Aorta (tissue), 5 donors: ENCODE measurements around the gene PACS2. TPM values are rescaled to one million over a fixed set of nuclear protein-coding genes. Genes with fewer than 3 reads are reported as not detected.
"Not testable (repeated sequence)": the region's sequence is repeated elsewhere in the genome, so short reads cannot be mapped to it uniquely, and the experiment has no call there.

Experiments used
- ATAC-seq: fragments of 200-7000 bp; cut with Tn5 transposase; one replicate; pipeline ENCODE4 v1.9.1; 2022; ENCODE audit warnings: moderate library complexity; ENCODE audit not compliant: low FRiP score
- DNase-seq, 2 donors: peaks; one replicate each; pipeline ENCODE4 v3.0.0-alpha.2; 2020
- H3K27ac ChIP-seq, 2 donors: one replicate each; pipeline ENCODE4 v1.5.1; 2013; ENCODE audit warnings: low read length in 2 of 2, mild to moderate bottlenecking in 2 of 2, moderate library complexity in 2 of 2, control low read depth in 1 of 2, inconsistent platforms in 1 of 2, low read depth in 1 of 2
- H3K27me3 ChIP-seq, 2 donors: one replicate each; pipeline ENCODE4 v1.6.1; 2013; ENCODE audit warnings: control low read depth in 1 of 2, low read length in 1 of 2, mild to moderate bottlenecking in 1 of 2, moderate library complexity in 1 of 2; ENCODE audit not compliant: insufficient read depth in 2 of 2, control insufficient read depth in 1 of 2
- H3K36me3 ChIP-seq, 2 donors: one replicate each; pipeline ENCODE4 v1.6.1; 2013; ENCODE audit warnings: control low read depth in 1 of 2, low read length in 1 of 2, mild to moderate bottlenecking in 1 of 2; ENCODE audit not compliant: insufficient read depth in 2 of 2, control insufficient read depth in 1 of 2
- H3K4me1 ChIP-seq, 2 donors: one replicate each; pipeline ENCODE4 v1.6.1; 2013; ENCODE audit warnings: low read length in 2 of 2, control low read depth in 1 of 2, mild to moderate bottlenecking in 1 of 2, moderate library complexity in 1 of 2; ENCODE audit not compliant: insufficient read depth in 2 of 2, control insufficient read depth in 1 of 2
- H3K4me3 ChIP-seq, 2 donors: one replicate each; pipeline ENCODE4 v1.5.1; 2013; ENCODE audit warnings: low read length in 2 of 2, control low read depth in 1 of 2, mild to moderate bottlenecking in 1 of 2
- H3K9me3 ChIP-seq: one replicate; pipeline ENCODE4 v1.6.1; 2013; ENCODE audit warnings: mild to moderate bottlenecking, low read length; ENCODE audit not compliant: control insufficient read depth
- WGBS, 2 donors: extraction: QIAGEN DNeasy Blood & Tissue Kit; methylation state at CpG; one replicate each; pipeline ENCODE4 v1.1.7; 2013; 5-methylcytosine and 5-hydroxymethylcytosine counted together
- intact Hi-C, 2 donors: fragments of 100-400 bp; cut with DNase I; formaldehyde crosslinking; loops; one replicate each; pipeline versions ENCODE4 v1.14.2 to v1.15.0; 2022
- polyA plus RNA-seq, 2 donors: library from polyadenylated mRNA; stranded (reverse); fragments of 200-250 nt; gene quantifications; one replicate each; pipeline ENCODE4 v1.2.3, GENCODE V29; 2013
- total RNA-seq, 2 donors: library from RNA; stranded (reverse); fragmentation: NEBNext Ultra II Directional; extraction: Animal tissue kit (Norgen Biotek cat#: 25700); gene quantifications; one replicate each; pipeline ENCODE4 v1.2.1, GENCODE V29; 2021
- donor health status: healthy with polysubstance abuse.
- donor health status: Bipolar disorder and iron deficiency.
- donor health status: DM: no; HTN: no; CAD: no.
- donor health status: DM: no; HTN: no; CAD: no.
- donor health status: DM: yes; HTN: yes; CAD: no.

PACS2 gene
- total and polyA plus RNA-seq, 4 donors: 17.2 to 140 (median 84.9) TPM

DNA sequence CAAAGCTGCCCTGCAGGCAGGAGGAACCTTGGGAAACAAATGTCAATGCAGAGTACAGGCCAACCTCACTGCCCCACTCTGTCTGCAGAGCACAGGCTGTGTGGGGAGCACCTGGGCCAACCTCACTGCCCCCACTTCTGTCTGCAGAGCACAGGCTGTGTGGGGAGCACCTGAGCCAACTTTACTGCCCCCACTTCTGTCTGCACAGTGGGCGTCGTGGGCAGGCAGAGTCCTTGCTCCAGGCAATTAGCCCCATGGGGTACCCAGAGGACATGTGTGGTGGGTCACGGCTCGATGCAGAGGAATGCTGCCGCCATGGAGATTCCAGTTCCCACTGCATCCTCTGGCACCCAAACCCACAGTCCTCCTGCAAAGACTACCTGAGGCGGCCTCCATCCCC is 39.9 kb upstream of the PACS2 start:
- Histone ChIP-seq H3K27me3 (no peaks in the 10 kb centered on the region), H3K36me3 (no peaks in the 10 kb centered on the region), H3K4me3 (no peak overlapping the region), H3K27ac (no peak overlapping the region), H3K4me1 (no peaks in the 10 kb centered on the region), H3K9me3 (no peaks in the 10 kb centered on the region)
- WGBS, 2 donors: 81% methylated on average over 6 of the region's 6 CpGs
- ATAC-seq (peak; percentile 48), DNase-seq (no peak)
- intact Hi-C loops: no loop called here

GRCh38 chr14:105275267-105275946 is 39.1 kb upstream of the PACS2 start:
- 79 to 80% methylated on average over 16 of the region's 16 CpGs for WGBS, 2 donors
- ATAC-seq: peak; percentile 59

DNA sequence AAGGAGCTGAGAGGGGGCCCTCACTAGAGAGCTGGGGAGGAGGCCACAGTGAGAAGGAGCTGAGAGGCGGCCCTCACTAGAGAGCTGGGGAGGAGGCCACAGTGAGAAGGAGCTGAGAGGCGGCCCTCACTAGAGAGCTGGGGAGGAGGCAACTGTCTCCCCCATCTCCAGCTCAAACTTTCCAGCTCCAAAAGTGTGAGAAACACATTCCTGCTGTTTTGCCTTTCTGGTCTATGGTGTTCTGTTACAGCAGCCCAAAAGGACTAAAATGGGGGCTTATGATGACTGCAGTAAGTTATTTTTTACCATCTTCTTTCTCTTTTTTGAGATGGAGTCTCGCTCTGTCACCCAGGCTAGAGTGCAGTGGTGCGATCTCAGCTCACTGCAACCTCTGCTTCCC is 37.1 kb upstream of the PACS2 start:
- ATAC-seq, DNase-seq, intact Hi-C loops: not testable (repeated sequence)

More at GRCh38 chr14:105275267-105275946, 39.1 kb upstream of the PACS2 start:
- Histone ChIP-seq H3K4me1 (no peaks in the 10 kb centered on the region), H3K27me3 (no peaks in the 10 kb centered on the region), H3K27ac (no peak overlapping the region), H3K9me3 (no peaks in the 10 kb centered on the region), H3K36me3 (no peaks in the 10 kb centered on the region), H3K4me3 (no peak overlapping the region)
- intact Hi-C loops: no loop called here
- no peak for DNase-seq

GRCh38 chr14:105279642-105280361 is 34.7 kb upstream of the PACS2 start:
- H3K4me1 ChIP-seq: no peaks in the 10 kb centered on the region
- H3K27ac ChIP-seq: no peak overlapping the region
- H3K4me3 ChIP-seq: no peak overlapping the region
- H3K9me3 ChIP-seq: no peaks in the 10 kb centered on the region
- DNase-seq (no peak), ATAC-seq (no peak)
- no peaks in the 10 kb centered on the region for H3K27me3 ChIP-seq
- intact Hi-C loops: no loop called here
- no peaks in the 10 kb centered on the region for H3K36me3 ChIP-seq
- WGBS, 2 donors: 89 to 91% methylated on average over 18 of the region's 18 CpGs

More for the DNA sequence above, 37.1 kb upstream of the PACS2 start:
- H3K9me3 ChIP-seq, H3K4me1 ChIP-seq, H3K4me3 ChIP-seq, H3K36me3 ChIP-seq, H3K27me3 ChIP-seq, H3K27ac ChIP-seq: not testable (repeated sequence)
- 36 to 91% methylated on average over 3 of the region's 4 CpGs for WGBS, 2 donors

- no peaks in the 10 kb centered on the region for H3K9me3 ChIP-seq
- ATAC-seq: no peak
- intact Hi-C loops: no loop called here
- H3K36me3 ChIP-seq: no peaks in the 10 kb centered on the region
- H3K27ac ChIP-seq: no peak overlapping the region
- H3K4me1 ChIP-seq: no peaks in the 10 kb centered on the region
- no peak overlapping the region for H3K4me3 ChIP-seq
- DNase-seq: no peak
- no peaks in the 10 kb centered on the region for H3K27me3 ChIP-seq
- WGBS, 2 donors: 96 to 97% methylated on average over 21 of the region's 21 CpGs
These were observed 34.0 kb upstream of the PACS2 start for GRCh38 chr14:105280525-105280924.

DNA sequence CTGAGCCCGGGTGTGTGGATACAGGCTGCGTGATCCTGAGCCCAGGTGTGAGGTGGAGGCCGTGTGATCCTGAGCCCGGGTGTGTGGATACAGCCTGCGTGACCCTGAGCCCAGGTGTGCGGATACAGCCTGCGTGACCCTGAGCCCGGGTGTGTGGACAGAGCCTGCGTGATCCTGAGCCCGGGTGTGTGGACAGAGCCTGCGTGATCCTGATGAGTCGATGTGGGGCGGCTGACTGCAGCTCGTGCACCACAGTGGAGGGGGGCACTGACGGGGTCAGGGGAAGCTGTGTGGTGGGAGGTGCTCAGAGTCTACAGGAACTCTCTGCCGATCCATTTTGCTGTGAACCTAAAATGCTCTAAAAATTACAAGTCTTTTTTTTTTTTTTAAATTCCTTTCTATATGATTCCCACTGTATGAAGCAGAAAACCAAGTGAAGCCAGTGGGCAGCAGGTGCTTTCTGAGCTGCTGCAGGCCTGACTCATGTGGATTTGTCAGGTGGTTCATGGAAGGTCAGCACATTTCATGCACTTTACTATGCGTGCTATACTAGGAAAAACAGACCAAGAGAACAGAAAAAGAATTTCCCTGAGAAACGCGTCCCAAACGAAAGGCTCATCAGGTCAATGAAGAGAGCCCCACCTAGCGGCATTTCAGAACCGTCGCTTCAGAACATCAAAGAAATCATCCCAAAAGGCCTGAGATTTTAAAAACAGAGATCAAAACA is 33.0 kb upstream of the PACS2 start:
- no peaks in the 10 kb centered on the region for H3K36me3 ChIP-seq
- no peaks in the 10 kb centered on the region for H3K9me3 ChIP-seq
- ATAC-seq: peak; percentile 38
- H3K27me3 ChIP-seq: no peaks in the 10 kb centered on the region
- no peaks in the 10 kb centered on the region for H3K4me1 ChIP-seq
- intact Hi-C loops: no loop called here
- no peak overlapping the region for H3K27ac ChIP-seq
- WGBS, 2 donors: 62 to 67% methylated on average over 23 of the region's 23 CpGs
- no peak overlapping the region for H3K4me3 ChIP-seq
- no peak for DNase-seq

GRCh38 chr14:105282098-105282725 is 32.3 kb upstream of the PACS2 start:
- Histone ChIP-seq H3K36me3 (no peaks in the 10 kb centered on the region), H3K27me3 (no peaks in the 10 kb centered on the region), H3K9me3 (no peaks in the 10 kb centered on the region), H3K27ac (no peak overlapping the region), H3K4me3 (no peak overlapping the region), H3K4me1 (no peaks in the 10 kb centered on the region)
- intact Hi-C loops: no loop called here
- no peak for ATAC-seq
- WGBS, 2 donors: 77 to 81% methylated on average over 16 of the region's 16 CpGs
- DNase-seq: no peak

DNA sequence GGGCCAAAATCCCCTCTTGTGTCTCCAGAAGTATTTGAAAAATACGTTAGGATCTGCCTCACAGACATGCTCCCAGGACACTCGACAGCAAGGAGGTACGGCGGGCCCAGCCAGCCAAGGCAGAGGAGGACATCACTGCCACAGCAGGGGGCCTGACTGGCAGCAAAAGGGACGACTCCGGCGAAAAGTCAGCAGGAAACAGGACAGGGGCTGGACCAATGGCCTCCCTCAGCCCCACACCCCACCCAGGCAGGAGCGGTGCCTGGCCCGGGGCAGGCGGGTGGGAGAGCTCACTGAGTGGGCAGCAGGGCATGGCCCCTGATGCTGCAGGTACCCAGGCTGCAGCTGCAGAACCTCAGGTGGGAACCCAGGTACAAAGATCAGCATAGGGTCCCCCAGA is 31.5 kb upstream of the PACS2 start:
- ATAC-seq (no peak), DNase-seq (no peak)
- Histone ChIP-seq H3K9me3 (no peaks in the 10 kb centered on the region), H3K36me3 (no peaks in the 10 kb centered on the region), H3K4me1 (no peaks in the 10 kb centered on the region), H3K27ac (no peak overlapping the region), H3K4me3 (no peak overlapping the region), H3K27me3 (no peaks in the 10 kb centered on the region)
- intact Hi-C loops: no loop called here
- 78 to 81% methylated on average over 10 of the region's 10 CpGs for WGBS, 2 donors
